Karpas-422 (cell line): ENCODE data around the gene MED27. TPM values are rescaled to one million over a fixed set of nuclear protein-coding genes. Genes with fewer than 3 reads are reported as not detected.
A peak's percentile ranks its signal among the peaks of the same experiment; 100 is the strongest.

Experiments used
- DNase-seq: peaks from one replicate; pipeline ENCODE4 v3.0.0-alpha.2; 2015
- H2AFZ ChIP-seq: fragments of 200-600 bp; sonication (generic); 2 replicates; pipeline ENCODE4 v1.6.1; 2014; ENCODE audit warnings: antibody characterized with exemption, low read length, mixed read lengths
- H3K27ac ChIP-seq: fragments of 200-600 bp; sonication (generic); 2 replicates; pipeline ENCODE4 v1.5.1; 2014; ENCODE audit warnings: mild to moderate bottlenecking, low read length, moderate library complexity
- H3K27me3 ChIP-seq: fragments of 200-600 bp; sonication (generic); 2 replicates; pipeline ENCODE4 v1.6.1; 2014; ENCODE audit warnings: low read length, mixed read lengths
- H3K36me3 ChIP-seq: fragments of 200-600 bp; sonication (generic); 2 replicates; pipeline ENCODE4 v1.6.1; 2014; ENCODE audit warnings: low read length, mixed read lengths; ENCODE audit not compliant: insufficient read depth
- H3K4me1 ChIP-seq: fragments of 200-600 bp; sonication (generic); 2 replicates; pipeline ENCODE4 v1.6.1; 2014; ENCODE audit warnings: mild to moderate bottlenecking, low read length, mixed read lengths
- H3K4me2 ChIP-seq: fragments of 200-600 bp; sonication (generic); 2 replicates; pipeline ENCODE4 v1.6.1; 2014; ENCODE audit warnings: low read length, low read depth, mild to moderate bottlenecking; ENCODE audit not compliant: poor library complexity, severe bottlenecking
- H3K4me3 ChIP-seq: fragments of 200-600 bp; sonication (generic); 2 replicates; pipeline ENCODE4 v1.5.1; 2014; ENCODE audit warnings: mild to moderate bottlenecking, antibody characterized with exemption, low read length, mixed read lengths
- H3K79me2 ChIP-seq: fragments of 200-600 bp; sonication (generic); 2 replicates; pipeline ENCODE4 v1.6.1; 2014; ENCODE audit warnings: mild to moderate bottlenecking, low read length, mixed read lengths
- H3K9ac ChIP-seq: fragments of 200-600 bp; sonication (generic); 2 replicates; pipeline ENCODE4 v1.6.0; 2014; ENCODE audit warnings: low read length
- H3K9me2 ChIP-seq: fragments of 200-600 bp; sonication (generic), shearing (Covaris generic); replicated peaks from 2 replicates; pipeline ENCODE4 v1.6.0; 2014; ENCODE audit warnings: mild to moderate bottlenecking, low read length, moderate library complexity; ENCODE audit not compliant: insufficient read depth
- H3K9me3 ChIP-seq: fragments of 300-700, 200-600 bp; sonication (generic); 2 replicates; pipeline ENCODE4 v1.6.1; 2014; ENCODE audit warnings: low read length, mixed read lengths
- H4K20me1 ChIP-seq: fragments of 200-600 bp; sonication (generic); 2 replicates; pipeline ENCODE4 v1.6.1; 2014; ENCODE audit warnings: mild to moderate bottlenecking, antibody characterized with exemption, low read length, low read depth; ENCODE audit not compliant: insufficient read depth
- total RNA-seq: library from RNA; depleted of rRNA; stranded (reverse); fragments of >200 nt; shearing (Covaris generic); gene quantifications from 2 replicates; pipeline ENCODE4 v1.2.3, GENCODE V29; 2014; ENCODE audit warnings: low replicate concordance

Gene MED27
- total RNA-seq, 1 experiment from 2014 or later, result 19.8 TPM

DNA sequence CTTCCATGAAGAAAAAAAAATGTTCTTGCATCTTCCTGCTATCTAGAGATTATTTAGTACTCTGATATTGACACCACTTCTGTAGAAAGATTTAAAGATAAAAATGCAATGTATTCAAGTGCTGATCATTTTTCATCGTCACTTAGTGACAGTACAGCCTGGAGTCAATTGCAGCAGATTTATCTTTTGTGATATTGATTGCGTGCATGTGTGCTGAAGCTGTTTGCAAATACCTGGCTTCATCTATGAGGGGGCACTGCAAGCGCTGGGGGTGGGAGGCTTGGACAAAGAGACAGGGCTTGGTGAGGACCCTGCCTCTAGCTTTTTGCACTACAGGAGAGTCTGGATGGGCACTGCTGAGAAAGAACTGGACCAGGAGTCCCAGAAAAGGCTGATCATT is 38.0 kb upstream of the MED27 start:
- no peaks in the 10 kb centered on the region for H3K79me2 ChIP-seq
- no peaks in the 10 kb centered on the region for H4K20me1 ChIP-seq
- no peaks in the 10 kb centered on the region for H3K27me3 ChIP-seq
- H3K4me3 ChIP-seq, result no peak overlapping the region
- no peak overlapping the region for H2AFZ ChIP-seq
- H3K4me1 ChIP-seq, result no peaks in the 10 kb centered on the region
- no peak overlapping the region for H3K27ac ChIP-seq
- H3K9me2 ChIP-seq, result no peaks in the 10 kb centered on the region
- peak; percentile 11 for DNase-seq
- H3K4me2 ChIP-seq, result no peak overlapping the region
- H3K36me3 ChIP-seq, result no peaks in the 10 kb centered on the region
- no peak overlapping the region for H3K9ac ChIP-seq
- H3K9me3 ChIP-seq, result no peaks in the 10 kb centered on the region

DNA sequence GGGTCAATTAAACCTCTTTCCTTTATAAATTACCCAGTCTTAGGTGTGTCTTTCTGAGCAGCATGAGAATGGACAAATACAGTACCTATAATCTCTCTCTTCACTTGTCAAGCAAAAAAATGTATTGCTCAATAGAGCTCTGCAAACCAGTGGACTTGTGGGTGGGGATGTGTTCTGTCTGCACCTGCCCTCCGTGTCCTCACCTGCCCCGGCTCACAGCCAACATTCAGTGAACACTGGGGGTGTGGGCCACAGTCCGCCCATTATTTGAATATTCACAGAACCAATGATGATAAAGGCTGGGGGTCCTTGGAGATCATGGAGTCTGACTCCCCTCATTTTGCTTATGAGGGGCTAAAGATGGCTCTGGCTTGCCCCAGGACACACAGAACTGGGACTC is 36.9 kb upstream of the MED27 start:
- Histone ChIP-seq H3K9ac (no peak overlapping the region), H3K9me2 (no peaks in the 10 kb centered on the region), H3K4me1 (no peaks in the 10 kb centered on the region), H3K36me3 (no peaks in the 10 kb centered on the region), H3K4me2 (no peak overlapping the region), H3K4me3 (no peak overlapping the region), H3K79me2 (no peaks in the 10 kb centered on the region), H4K20me1 (no peaks in the 10 kb centered on the region), H3K27me3 (no peaks in the 10 kb centered on the region), H2AFZ (no peak overlapping the region), H3K27ac (no peak overlapping the region), H3K9me3 (no peaks in the 10 kb centered on the region)
- peak; percentile 25 for DNase-seq

DNA sequence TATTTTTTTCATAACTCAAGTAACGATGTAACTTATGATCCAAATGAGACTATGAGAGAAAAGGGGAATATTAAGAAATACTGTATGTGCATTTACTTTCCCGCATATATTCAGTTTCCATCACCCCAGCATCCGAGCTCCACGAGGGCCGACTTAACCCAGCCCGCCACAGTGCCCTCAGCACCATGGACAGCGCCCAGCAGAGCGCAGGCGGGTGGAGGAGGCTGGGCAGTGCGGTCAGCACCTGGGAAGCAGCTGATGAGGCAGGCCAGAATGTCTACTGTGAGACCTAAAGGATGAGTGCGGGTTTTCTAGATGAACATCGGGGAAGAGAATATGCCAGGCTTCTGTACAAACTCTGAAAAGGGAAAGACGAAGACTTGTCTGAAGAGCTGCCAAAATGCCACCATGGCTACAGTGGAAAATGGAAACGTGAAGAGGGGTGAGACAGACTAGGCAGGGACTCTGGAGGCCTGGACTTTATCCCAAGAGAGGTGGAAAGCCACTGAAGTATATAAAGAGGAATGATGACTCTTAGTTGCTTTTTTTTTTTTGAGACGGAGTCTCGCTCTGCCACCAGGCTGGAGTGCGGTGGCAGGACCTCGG is 34.5 kb upstream of the MED27 start:
- Histone ChIP-seq H3K4me3 (no peak overlapping the region), H3K9me3 (no peaks in the 10 kb centered on the region), H3K36me3 (no peaks in the 10 kb centered on the region), H3K27me3 (no peaks in the 10 kb centered on the region), H3K4me2 (no peak overlapping the region), H4K20me1 (peaks cover 4% of the 10 kb centered on the region; the same call in 1 of the 2 replicates), H2AFZ (no peak overlapping the region), H3K9me2 (no peaks in the 10 kb centered on the region), H3K27ac (no peak overlapping the region), H3K79me2 (no peaks in the 10 kb centered on the region), H3K9ac (no peak overlapping the region), H3K4me1 (no peaks in the 10 kb centered on the region)
- peak; percentile 56 for DNase-seq

DNA sequence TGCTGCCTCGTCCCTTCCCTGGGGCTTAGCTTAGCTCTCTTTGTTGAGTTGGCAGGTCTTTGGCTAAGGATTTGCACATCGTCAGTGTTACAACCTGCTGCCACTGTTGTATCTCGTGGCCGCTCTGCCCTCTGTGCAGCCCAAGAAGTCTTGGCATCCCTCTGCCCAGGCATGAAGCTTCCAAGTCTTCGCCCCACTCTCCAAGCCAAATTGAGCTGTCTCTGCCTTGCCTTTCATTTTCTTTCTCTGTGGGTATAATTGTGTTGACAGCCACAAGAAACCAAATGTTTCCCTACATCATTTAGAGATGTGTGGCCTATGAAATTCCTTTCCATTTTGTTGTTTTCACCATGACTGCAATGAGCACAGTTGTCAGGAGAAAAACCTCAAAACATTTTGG is 29.6 kb upstream of the MED27 start:
- Histone ChIP-seq H3K27ac (no peak overlapping the region), H3K27me3 (0 out of 2 replicates have a peak, but pooled peaks cover 3% of the 10 kb centered on the region), H3K9ac (no peak overlapping the region), H3K36me3 (no peaks in the 10 kb centered on the region), H3K4me3 (no peak overlapping the region), H3K4me2 (no peak overlapping the region), H3K4me1 (peaks cover 15% of the 10 kb centered on the region), H3K9me3 (no peaks in the 10 kb centered on the region), H3K9me2 (no peaks in the 10 kb centered on the region), H4K20me1 (peaks cover 4% of the 10 kb centered on the region; the same call in 1 of the 2 replicates), H2AFZ (no peak overlapping the region), H3K79me2 (no peaks in the 10 kb centered on the region)
- DNase-seq, result no peak

DNA sequence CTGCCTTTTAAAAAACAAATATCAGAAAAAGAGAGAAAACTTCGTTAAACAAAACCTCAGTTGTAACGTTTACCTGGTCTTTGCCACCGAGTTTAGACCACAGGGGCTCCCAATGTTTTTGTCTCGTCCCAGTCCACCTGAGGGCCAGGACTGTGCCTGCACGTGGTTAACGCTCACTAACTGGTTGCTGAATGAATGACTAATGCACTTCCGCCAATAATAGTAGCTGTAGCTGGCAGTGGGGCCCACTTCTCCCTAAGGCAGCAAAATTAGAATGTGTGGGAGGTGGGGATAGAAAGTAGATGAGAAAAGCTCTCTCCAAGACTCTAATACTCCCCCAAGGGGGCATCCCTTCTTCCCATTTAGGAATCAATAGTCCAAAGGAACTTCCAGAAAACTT is 29.1 kb upstream of the MED27 start:
- H3K36me3 ChIP-seq, result no peaks in the 10 kb centered on the region
- no peak overlapping the region for H2AFZ ChIP-seq
- H3K9me3 ChIP-seq, result no peaks in the 10 kb centered on the region
- H3K4me3 ChIP-seq, result no peak overlapping the region
- peaks cover 15% of the 10 kb centered on the region for H3K4me1 ChIP-seq
- H3K9ac ChIP-seq, result no peak overlapping the region
- DNase-seq, result no peak
- H3K27me3 ChIP-seq, result 0 out of 2 replicates have a peak, but pooled peaks cover 3% of the 10 kb centered on the region
- H3K9me2 ChIP-seq, result no peaks in the 10 kb centered on the region
- H3K79me2 ChIP-seq, result no peaks in the 10 kb centered on the region
- H4K20me1 ChIP-seq, result peaks cover 4% of the 10 kb centered on the region; the same call in 1 of the 2 replicates
- H3K4me2 ChIP-seq, result no peak overlapping the region
- no peak overlapping the region for H3K27ac ChIP-seq

DNA sequence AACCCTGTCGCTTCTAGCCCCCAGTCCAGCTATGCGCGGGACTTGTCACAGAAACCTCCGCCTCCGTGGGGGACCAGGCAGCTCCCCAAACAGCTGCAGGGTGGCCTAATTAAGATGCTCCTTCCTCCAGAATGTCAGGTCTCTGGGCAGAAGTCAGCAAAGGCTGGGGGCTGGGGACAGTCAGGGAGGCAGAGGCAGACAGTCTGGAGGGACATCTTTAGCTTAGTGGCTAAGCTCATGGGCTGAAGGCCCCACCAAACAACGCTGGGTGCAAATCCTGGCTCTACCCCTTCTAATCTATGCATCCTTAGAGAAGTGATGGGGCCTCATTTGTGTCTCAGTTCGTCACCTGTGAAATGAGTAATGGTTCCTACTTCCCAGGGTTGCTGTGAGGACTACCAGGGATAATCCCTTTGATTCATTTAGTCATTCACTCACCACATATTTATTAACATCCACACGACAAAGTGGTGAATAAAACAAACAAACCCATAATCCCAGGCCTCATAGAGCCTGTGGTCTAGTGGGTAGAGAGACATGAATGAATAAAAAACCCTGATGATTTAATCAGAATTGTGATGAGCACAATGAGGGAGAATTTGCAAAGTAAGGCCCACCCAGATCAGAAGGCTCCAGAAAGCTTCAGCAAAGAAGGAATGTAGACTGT is 20.2 kb upstream of the MED27 start:
- Histone ChIP-seq H2AFZ (no peak overlapping the region), H3K79me2 (no peaks in the 10 kb centered on the region), H3K4me1 (no peaks in the 10 kb centered on the region), H3K4me3 (no peak overlapping the region), H3K9me3 (no peaks in the 10 kb centered on the region), H3K36me3 (no peaks in the 10 kb centered on the region), H3K9ac (no peak overlapping the region), H3K9me2 (no peaks in the 10 kb centered on the region), H3K27ac (no peak overlapping the region), H3K4me2 (no peak overlapping the region), H4K20me1 (no peaks in the 10 kb centered on the region), H3K27me3 (no peaks in the 10 kb centered on the region)
- peak; percentile 24 for DNase-seq

DNA sequence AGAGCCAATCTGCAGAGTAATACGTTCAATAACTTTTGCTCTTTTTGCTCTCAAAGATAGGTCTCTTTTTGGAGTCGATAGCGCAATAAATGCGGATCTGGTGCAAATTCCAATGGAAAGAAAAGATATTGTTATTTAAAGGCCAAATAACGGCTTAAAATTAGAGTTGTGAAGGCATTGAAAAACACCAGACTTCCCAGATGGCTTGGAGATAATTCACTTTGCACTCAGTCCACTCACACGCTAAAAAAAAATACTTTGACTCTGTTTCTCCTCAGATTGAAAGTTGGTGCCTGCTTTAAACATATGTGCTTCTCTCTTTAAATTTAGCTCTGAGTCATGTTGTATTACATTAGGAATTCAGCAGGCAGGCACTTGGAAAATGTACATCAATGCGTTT is 19.5 kb upstream of the MED27 start:
- H2AFZ ChIP-seq, result no peak overlapping the region
- H3K27ac ChIP-seq, result no peak overlapping the region

DNA sequence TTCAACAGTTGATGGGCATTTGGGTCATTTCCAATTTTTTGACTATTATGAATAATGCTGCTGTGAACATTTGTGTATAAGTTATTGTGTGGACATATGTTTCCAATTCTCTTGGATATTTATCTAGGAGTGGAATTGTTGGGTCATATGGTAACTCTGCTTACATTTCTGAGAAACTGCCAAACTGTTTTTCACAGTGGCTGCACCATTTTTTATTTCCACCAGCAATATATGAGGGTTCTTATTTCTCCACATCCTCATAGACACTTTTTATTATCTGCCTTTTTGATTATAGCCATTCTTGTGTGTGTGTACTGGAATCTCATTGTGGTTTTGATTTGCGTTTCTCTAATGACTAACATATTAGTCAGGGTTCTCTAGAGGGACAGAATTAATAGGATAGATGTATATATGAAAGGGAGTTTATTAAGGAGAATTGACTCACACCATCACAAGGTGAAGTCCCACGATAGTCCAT is 14.7 kb upstream of the MED27 start:
- DNase-seq, result peak; percentile 33
- Histone ChIP-seq H3K36me3 (no peaks in the 10 kb centered on the region), H3K9ac (no peak overlapping the region)

More for the DNA sequence above, 19.5 kb upstream of the MED27 start:
- Histone ChIP-seq H3K79me2 (no peaks in the 10 kb centered on the region), H3K4me1 (no peaks in the 10 kb centered on the region), H3K36me3 (no peaks in the 10 kb centered on the region), H3K9me3 (no peaks in the 10 kb centered on the region), H4K20me1 (no peaks in the 10 kb centered on the region), H3K27me3 (no peaks in the 10 kb centered on the region), H3K4me2 (no peak overlapping the region), H3K9me2 (no peaks in the 10 kb centered on the region), H3K4me3 (no peak overlapping the region), H3K9ac (no peak overlapping the region)
- peak; percentile 25 for DNase-seq

More for the DNA sequence above, 14.7 kb upstream of the MED27 start:
- Histone ChIP-seq H3K4me1 (no peaks in the 10 kb centered on the region), H2AFZ (no peak overlapping the region), H3K79me2 (no peaks in the 10 kb centered on the region), H3K9me3 (no peaks in the 10 kb centered on the region), H4K20me1 (no peaks in the 10 kb centered on the region), H3K27me3 (no peaks in the 10 kb centered on the region), H3K4me2 (no peak overlapping the region), H3K27ac (no peak overlapping the region), H3K9me2 (no peaks in the 10 kb centered on the region), H3K4me3 (no peak overlapping the region)
